GM23338 (cell line): ENCODE measurements around the gene MRPL20. TPM values are rescaled to one million over a fixed set of nuclear protein-coding genes. Genes with fewer than 3 reads are reported as not detected.

ENCODE experiments used
- ATAC-seq: fragments of 200-7000 bp; cut with Tn5 transposase; 3 replicates; pipeline ENCODE4 v1.9.1; 2020
- DNase-seq: peaks from one replicate; pipeline ENCODE4 v3.0.0-alpha.2; 2015; ENCODE audit warnings: low spot score
- H2AFZ ChIP-seq: fragments of 200-600 bp; sonication (generic); 2 replicates; pipeline ENCODE4 v1.8.0; 2016; ENCODE audit warnings: antibody characterized with exemption, mild to moderate bottlenecking, moderate library complexity
- H3F3A ChIP-seq: fragments of 200-600 bp; sonication (generic); replicated peaks from 2 replicates; pipeline ENCODE4 v1.8.0; 2017; ENCODE audit warnings: antibody characterized with exemption, mixed run types, low read depth
- H3K27ac ChIP-seq: fragments of 200-600 bp; sonication (generic); 2 replicates; pipeline ENCODE4 v1.6.1; 2016; ENCODE audit warnings: low read depth
- H3K27me3 ChIP-seq: fragments of 200-600 bp; sonication (generic); 2 replicates; pipeline ENCODE4 v1.8.0; 2016; ENCODE audit warnings: mild to moderate bottlenecking, mixed run types, moderate library complexity; ENCODE audit not compliant: insufficient read depth
- H3K36me3 ChIP-seq: fragments of 200-600 bp; sonication (generic); 2 replicates; pipeline ENCODE4 v1.8.0; 2016; ENCODE audit warnings: mild to moderate bottlenecking; ENCODE audit not compliant: insufficient read depth
- H3K4me1 ChIP-seq: fragments of 200-600 bp; sonication (generic); 2 replicates; pipeline ENCODE4 v1.8.0; 2016; ENCODE audit warnings: mild to moderate bottlenecking, moderate library complexity; ENCODE audit not compliant: insufficient read depth
- H3K4me2 ChIP-seq: fragments of 200-600 bp; sonication (generic); 2 replicates; pipeline ENCODE4 v1.7.1; 2017; ENCODE audit warnings: mixed run types
- H3K4me3 ChIP-seq: fragments of 200-600 bp; sonication (generic); 2 replicates; pipeline ENCODE4 v1.6.1; 2016; ENCODE audit warnings: mixed run types
- H3K79me2 ChIP-seq: fragments of 200-600 bp; sonication (generic); replicated peaks from 2 replicates; pipeline ENCODE4 v1.8.0; 2017; ENCODE audit warnings: mild to moderate bottlenecking; ENCODE audit not compliant: insufficient read depth
- H3K9me2 ChIP-seq: fragments of 200-600 bp; sonication (generic); 2 replicates; pipeline ENCODE4 v1.8.0; 2017; ENCODE audit not compliant: insufficient read depth
- H4K20me1 ChIP-seq: fragments of 200-600 bp; sonication (generic); replicated peaks from 2 replicates; pipeline ENCODE4 v1.8.0; 2017; ENCODE audit warnings: mild to moderate bottlenecking; ENCODE audit not compliant: insufficient read depth
- H3K27ac Mint-ChIP-seq: 2 replicates; pipeline ENCODE4 v1.8.0; 2020; ENCODE audit warnings: inconsistent platforms, mild to moderate bottlenecking, moderate library complexity, mixed read lengths
- H3K27me3 Mint-ChIP-seq: 3 replicates; pipeline ENCODE4 v1.8.0; 2022; ENCODE audit warnings: low read depth, mild to moderate bottlenecking, moderate library complexity, mixed read lengths, inconsistent platforms; ENCODE audit not compliant: insufficient read depth, poor library complexity
- H3K36me3 Mint-ChIP-seq: 3 replicates; pipeline ENCODE4 v1.8.0; 2021; ENCODE audit warnings: low read depth, mild to moderate bottlenecking, inconsistent platforms, moderate library complexity, mixed read lengths
- H3K4me1 Mint-ChIP-seq: 3 replicates; pipeline ENCODE4 v1.8.0; 2020; ENCODE audit warnings: mild to moderate bottlenecking, inconsistent platforms, mixed read lengths
- H3K4me3 Mint-ChIP-seq: 3 replicates; pipeline ENCODE4 v1.8.0; 2021; ENCODE audit warnings: moderate library complexity, mild to moderate bottlenecking, inconsistent platforms, mixed read lengths
- H3K9me3 Mint-ChIP-seq: 3 replicates; pipeline ENCODE4 v1.8.0; 2020; ENCODE audit warnings: moderate library complexity, mild to moderate bottlenecking, inconsistent platforms, mixed read lengths
- EZH2 ChIP-seq: fragments of 200-600 bp; sonication (generic); IDR thresholded peaks from one replicate; pipeline ENCODE4 v1.8.0; 2017; ENCODE audit warnings: antibody characterized with exemption, mild to moderate bottlenecking, low read depth; ENCODE audit not compliant: unreplicated experiment
- EZH2phosphoT487 ChIP-seq: fragments of 200-600 bp; sonication (generic); IDR thresholded peaks from one replicate; pipeline ENCODE4 v1.8.1; 2018; ENCODE audit warnings: antibody characterized with exemption; ENCODE audit not compliant: unreplicated experiment
- JUNB ChIP-seq: IDR thresholded peaks from one replicate; pipeline ENCODE4 v1.6.1; 2016; ENCODE audit warnings: antibody characterized with exemption; ENCODE audit not compliant: unreplicated experiment
- NANOG ChIP-seq: IDR thresholded peaks from 2 replicates; pipeline ENCODE4 v1.6.1; 2016; ENCODE audit warnings: antibody characterized with exemption, borderline replicate concordance
- POLR2AphosphoS5 ChIP-seq: IDR thresholded peaks from 2 replicates; pipeline ENCODE4 v1.6.1; 2016; ENCODE audit warnings: antibody characterized with exemption, low read depth
- STAT1 ChIP-seq: IDR thresholded peaks from one replicate; pipeline ENCODE4 v1.6.1; 2016; ENCODE audit warnings: antibody characterized with exemption; ENCODE audit not compliant: unreplicated experiment
- ZNF114 ChIP-seq: fragments of 250-450 bp; sonication (Bioruptor Pico); IDR thresholded peaks from 2 replicates; pipeline ENCODE4 v1.5.0; 2020; ENCODE audit warnings: mild to moderate bottlenecking, moderate library complexity
- ZNF331 ChIP-seq: fragments of 250-450 bp; sonication (Bioruptor Pico); IDR thresholded peaks from 2 replicates; pipeline ENCODE4 v1.5.0; 2020; ENCODE audit warnings: low read depth, mild to moderate bottlenecking, moderate library complexity
- polyA plus RNA-seq: library from polyadenylated mRNA; unstranded; fragments of >200 nt; fragmentation: Nextera tagmentation; extraction: Ambion mirVana; gene quantifications from 2 replicates; pipeline ENCODE4 v1.2.1, GENCODE V29; 2016
- total RNA-seq: library from RNA; depleted of rRNA; stranded (reverse); fragments of >200 nt; shearing (Covaris generic); gene quantifications from 2 replicates; pipeline ENCODE4 v1.2.3, GENCODE V29; 2014
- TF ChIP-seq, protein P1 (sequence below): fragments of 250-450 bp; sonication (Bioruptor Pico); IDR thresholded peaks from 2 replicates; pipeline ENCODE4 v1.5.0; 2020; ENCODE audit warnings: mild to moderate bottlenecking, moderate library complexity
- TF ChIP-seq, protein P2 (sequence below): IDR thresholded peaks from 2 replicates; pipeline ENCODE4 v1.6.1; 2016; ENCODE audit warnings: antibody characterized with exemption

MRPL20 gene
- total and polyA plus RNA-seq, 2 experiments from 2014 or later = 173 to 319 TPM

DNA sequence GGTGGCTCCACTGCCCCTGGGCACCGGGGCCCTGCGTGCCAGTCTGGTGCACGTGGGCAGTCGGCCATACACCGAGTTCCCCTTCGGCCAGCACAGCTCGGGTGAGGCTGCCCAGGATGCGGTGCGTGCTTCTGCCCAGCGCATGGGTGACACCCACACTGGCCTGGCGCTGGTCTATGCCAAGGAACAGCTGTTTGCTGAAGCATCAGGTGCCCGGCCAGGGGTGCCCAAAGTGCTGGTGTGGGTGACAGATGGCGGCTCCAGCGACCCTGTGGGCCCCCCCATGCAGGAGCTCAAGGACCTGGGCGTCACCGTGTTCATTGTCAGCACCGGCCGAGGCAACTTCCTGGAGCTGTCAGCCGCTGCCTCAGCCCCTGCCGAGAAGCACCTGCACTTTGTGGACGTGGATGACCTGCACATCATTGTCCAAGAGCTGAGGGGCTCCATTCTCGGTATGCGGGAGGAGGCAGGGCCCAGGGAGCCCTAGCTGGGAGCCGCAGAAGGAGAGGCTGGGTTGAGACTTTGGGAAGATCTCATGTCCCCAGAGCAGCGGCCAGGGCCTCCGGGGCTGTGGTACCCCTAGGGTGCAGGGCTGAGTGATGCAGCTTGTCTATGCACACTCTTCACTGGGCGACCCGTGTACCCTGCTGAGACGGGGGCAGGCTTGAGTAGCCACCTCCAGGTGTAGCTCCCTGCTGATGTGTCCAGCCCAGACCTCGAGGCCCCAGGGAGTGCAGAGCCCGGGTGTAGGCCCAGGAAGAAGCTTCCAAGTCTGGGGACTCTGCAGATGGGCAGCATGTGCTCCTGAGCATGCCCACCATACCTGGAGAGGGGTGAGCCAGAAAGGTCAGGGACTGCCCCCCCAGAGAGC lies 30.2 kb upstream of the MRPL20 start (continued):
- TF ChIP-seq EZH2phosphoT487 (no peak), ZNF114 (CRISPR knock-in tag) (no peak)

DNA sequence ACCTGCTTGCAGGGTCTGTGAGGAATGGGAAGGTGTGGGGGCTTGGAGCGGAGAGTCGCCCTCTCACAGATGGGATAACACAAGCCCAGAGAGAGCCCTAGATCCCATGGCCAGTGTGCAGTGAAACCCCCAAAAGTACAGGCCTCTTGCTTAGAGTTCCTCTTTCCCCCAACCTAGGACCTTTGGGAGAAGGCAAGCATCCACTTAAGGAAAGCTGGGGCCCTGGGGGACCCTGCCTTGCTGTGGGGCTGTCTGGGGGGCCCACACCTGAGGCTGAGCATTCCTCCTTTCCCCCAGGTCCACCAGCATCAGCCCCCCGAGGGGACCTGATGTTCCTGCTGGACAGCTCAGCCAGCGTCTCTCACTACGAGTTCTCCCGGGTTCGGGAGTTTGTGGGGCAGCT lies 29.5 kb upstream of the MRPL20 start:
- H3K4me3 ChIP-seq = peak overlapping the region; percentile 68
- Mint-ChIP-seq H3K27ac (no peak overlapping the region), H3K27me3 (peaks cover 12% of the 10 kb centered on the region)

DNA sequence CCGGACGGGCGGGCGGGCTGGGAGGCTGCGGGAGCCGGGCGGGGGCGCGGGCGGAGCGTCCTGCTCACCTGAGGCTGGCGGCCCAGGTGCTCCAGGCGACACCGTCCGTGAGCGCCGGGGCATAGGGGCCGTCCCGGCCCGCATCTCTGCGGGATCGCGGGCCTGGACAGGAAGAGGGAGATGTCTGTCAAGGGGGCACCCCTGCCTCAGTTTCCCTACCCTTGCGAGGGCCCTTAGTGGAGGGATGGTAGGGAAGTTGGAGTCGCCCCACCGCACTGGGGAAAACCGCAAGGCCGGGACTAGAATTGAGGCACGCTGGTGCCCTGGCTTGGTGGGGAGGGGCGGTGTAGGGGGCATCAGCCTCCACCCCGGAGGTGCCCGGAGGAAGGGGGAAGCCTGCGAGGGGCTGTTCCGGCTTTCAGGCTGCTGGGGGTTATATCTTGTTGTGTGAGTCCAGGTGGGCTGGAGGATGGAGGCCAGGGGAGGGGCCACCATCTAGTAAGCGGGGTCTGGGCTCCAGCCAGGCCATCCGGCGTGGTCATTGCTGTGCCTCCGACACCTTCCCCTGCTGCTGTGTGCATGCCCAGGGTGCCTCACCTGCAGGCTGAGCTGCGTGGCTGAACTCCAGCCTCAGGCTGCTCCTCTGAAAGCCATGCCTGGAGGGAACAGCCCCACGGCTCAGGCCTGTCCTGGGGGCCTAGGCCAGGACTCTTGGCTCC lies 29.0 kb upstream of the MRPL20 start:
- peak overlapping the region; percentile 83 for H3K4me3 Mint-ChIP-seq
- H3K36me3 Mint-ChIP-seq = peaks cover 4% of the 10 kb centered on the region; the same call in 2 of the 3 replicates
- no peak for ATAC-seq
- Histone ChIP-seq H4K20me1 (no peaks in the 10 kb centered on the region), H3K4me2 (peak overlapping the region; percentile 88), H3K4me1 (peaks cover 27% of the 10 kb centered on the region), H3K79me2 (0 out of 2 replicates have a peak, but pooled peaks cover 2% of the 10 kb centered on the region), H3K4me3 (peak overlapping the region; percentile 68), H2AFZ (no peak overlapping the region), H3F3A (peaks cover 17% of the 10 kb centered on the region), H3K27ac (no peak overlapping the region), H3K36me3 (no peaks in the 10 kb centered on the region), H3K27me3 (no peaks in the 10 kb centered on the region), H3K9me2 (no peaks in the 10 kb centered on the region)
- H3K27me3 Mint-ChIP-seq = peaks cover 14% of the 10 kb centered on the region
- no peak overlapping the region for H3K27ac Mint-ChIP-seq
- DNase-seq = no peak
- no peaks in the 10 kb centered on the region for H3K9me3 Mint-ChIP-seq
- peaks cover 31% of the 10 kb centered on the region for H3K4me1 Mint-ChIP-seq
- no peak for TF ChIP-seq NANOG
- TF ChIP-seq ZNF114 (CRISPR knock-in tag) = no peak
- TF ChIP-seq, protein P1, sequence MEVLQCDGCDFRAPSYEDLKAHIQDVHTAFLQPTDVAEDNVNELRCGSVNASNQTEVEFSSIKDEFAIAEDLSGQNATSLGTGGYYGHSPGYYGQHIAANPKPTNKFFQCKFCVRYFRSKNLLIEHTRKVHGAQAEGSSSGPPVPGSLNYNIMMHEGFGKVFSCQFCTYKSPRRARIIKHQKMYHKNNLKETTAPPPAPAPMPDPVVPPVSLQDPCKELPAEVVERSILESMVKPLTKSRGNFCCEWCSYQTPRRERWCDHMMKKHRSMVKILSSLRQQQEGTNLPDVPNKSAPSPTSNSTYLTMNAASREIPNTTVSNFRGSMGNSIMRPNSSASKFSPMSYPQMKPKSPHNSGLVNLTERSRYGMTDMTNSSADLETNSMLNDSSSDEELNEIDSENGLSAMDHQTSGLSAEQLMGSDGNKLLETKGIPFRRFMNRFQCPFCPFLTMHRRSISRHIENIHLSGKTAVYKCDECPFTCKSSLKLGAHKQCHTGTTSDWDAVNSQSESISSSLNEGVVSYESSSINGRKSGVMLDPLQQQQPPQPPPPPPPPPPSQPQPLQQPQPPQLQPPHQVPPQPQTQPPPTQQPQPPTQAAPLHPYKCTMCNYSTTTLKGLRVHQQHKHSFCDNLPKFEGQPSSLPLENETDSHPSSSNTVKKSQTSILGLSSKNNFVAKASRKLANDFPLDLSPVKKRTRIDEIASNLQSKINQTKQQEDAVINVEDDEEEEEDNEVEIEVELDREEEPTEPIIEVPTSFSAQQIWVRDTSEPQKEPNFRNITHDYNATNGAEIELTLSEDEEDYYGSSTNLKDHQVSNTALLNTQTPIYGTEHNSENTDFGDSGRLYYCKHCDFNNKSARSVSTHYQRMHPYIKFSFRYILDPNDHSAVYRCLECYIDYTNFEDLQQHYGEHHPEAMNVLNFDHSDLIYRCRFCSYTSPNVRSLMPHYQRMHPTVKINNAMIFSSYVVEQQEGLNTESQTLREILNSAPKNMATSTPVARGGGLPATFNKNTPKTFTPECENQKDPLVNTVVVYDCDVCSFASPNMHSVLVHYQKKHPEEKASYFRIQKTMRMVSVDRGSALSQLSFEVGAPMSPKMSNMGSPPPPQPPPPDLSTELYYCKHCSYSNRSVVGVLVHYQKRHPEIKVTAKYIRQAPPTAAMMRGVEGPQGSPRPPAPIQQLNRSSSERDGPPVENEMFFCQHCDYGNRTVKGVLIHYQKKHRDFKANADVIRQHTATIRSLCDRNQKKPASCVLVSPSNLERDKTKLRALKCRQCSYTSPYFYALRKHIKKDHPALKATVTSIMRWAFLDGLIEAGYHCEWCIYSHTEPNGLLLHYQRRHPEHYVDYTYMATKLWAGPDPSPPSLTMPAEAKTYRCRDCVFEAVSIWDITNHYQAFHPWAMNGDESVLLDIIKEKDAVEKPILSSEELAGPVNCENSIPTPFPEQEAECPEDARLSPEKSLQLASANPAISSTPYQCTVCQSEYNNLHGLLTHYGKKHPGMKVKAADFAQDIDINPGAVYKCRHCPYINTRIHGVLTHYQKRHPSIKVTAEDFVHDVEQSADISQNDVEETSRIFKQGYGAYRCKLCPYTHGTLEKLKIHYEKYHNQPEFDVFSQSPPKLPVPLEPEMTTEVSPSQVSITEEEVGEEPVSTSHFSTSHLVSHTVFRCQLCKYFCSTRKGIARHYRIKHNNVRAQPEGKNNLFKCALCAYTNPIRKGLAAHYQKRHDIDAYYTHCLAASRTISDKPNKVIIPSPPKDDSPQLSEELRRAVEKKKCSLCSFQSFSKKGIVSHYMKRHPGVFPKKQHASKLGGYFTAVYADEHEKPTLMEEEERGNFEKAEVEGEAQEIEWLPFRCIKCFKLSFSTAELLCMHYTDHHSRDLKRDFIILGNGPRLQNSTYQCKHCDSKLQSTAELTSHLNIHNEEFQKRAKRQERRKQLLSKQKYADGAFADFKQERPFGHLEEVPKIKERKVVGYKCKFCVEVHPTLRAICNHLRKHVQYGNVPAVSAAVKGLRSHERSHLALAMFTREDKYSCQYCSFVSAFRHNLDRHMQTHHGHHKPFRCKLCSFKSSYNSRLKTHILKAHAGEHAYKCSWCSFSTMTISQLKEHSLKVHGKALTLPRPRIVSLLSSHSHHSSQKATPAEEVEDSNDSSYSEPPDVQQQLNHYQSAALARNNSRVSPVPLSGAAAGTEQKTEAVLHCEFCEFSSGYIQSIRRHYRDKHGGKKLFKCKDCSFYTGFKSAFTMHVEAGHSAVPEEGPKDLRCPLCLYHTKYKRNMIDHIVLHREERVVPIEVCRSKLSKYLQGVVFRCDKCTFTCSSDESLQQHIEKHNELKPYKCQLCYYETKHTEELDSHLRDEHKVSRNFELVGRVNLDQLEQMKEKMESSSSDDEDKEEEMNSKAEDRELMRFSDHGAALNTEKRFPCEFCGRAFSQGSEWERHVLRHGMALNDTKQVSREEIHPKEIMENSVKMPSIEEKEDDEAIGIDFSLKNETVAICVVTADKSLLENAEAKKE (CRISPR knock-in tag) = no peak
- no peak for TF ChIP-seq EZH2
- TF ChIP-seq POLR2AphosphoS5 = no peak

More for the DNA sequence above, 29.5 kb upstream of the MRPL20 start:
- Histone ChIP-seq H3K4me2 (peak overlapping the region; percentile 88), H4K20me1 (no peaks in the 10 kb centered on the region), H2AFZ (no peak overlapping the region), H3K4me1 (peaks cover 26% of the 10 kb centered on the region), H3F3A (peaks cover 17% of the 10 kb centered on the region), H3K79me2 (0 out of 2 replicates have a peak, but pooled peaks cover 2% of the 10 kb centered on the region), H3K27me3 (no peaks in the 10 kb centered on the region), H3K36me3 (no peaks in the 10 kb centered on the region), H3K27ac (no peak overlapping the region), H3K9me2 (no peaks in the 10 kb centered on the region)
- peak overlapping the region; percentile 83 for H3K4me3 Mint-ChIP-seq
- H3K9me3 Mint-ChIP-seq = no peaks in the 10 kb centered on the region
- ATAC-seq (no peak), DNase-seq (no peak)
- peaks cover 26% of the 10 kb centered on the region for H3K4me1 Mint-ChIP-seq
- TF ChIP-seq POLR2AphosphoS5 (no peak), STAT1 (no peak), ZNF331 (CRISPR knock-in tag) (no peak), EZH2phosphoT487 (no peak), ZNF114 (CRISPR knock-in tag) (no peak), EZH2 (no peak), JUNB (no peak)
- TF ChIP-seq, protein P2, sequence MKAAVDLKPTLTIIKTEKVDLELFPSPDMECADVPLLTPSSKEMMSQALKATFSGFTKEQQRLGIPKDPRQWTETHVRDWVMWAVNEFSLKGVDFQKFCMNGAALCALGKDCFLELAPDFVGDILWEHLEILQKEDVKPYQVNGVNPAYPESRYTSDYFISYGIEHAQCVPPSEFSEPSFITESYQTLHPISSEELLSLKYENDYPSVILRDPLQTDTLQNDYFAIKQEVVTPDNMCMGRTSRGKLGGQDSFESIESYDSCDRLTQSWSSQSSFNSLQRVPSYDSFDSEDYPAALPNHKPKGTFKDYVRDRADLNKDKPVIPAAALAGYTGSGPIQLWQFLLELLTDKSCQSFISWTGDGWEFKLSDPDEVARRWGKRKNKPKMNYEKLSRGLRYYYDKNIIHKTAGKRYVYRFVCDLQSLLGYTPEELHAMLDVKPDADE = no peak
- peaks cover 4% of the 10 kb centered on the region; the same call in 2 of the 3 replicates for H3K36me3 Mint-ChIP-seq
